ENCODE measurements around the gene RABL3. TPM values are rescaled to one million over a fixed set of nuclear protein-coding genes. Genes with fewer than 3 reads are reported as not detected.

The RABL3 gene
- total RNA-seq, 1 experiment from 2014 or later = 21.8 TPM

DNA sequence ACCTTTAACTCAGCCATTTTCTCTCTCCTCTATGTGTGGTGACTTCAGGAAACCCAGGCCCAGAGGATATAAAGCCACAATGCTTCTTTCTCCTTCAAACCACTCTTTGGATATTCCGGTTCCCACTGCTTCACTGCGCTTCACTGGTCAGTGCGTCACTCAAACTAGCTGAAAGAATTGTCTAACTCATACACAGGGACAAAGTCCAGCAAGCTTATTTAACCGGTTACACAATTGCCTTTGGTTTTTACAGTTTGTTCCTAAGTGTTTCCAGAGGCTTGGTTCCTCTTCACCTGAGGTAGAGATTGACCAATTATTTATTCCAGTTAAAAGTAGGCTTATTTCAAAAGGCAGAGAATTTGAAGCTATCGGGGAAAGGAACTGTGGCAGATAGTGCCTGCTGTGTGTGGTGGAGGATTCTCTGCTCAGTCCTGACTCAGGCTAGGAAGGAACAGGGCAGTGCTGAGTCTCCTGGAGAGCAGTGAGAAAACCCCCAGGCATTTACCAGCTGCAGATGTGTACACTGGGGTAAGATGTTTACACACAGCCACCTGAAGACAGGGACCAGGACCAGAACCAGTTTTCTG is 60.1 kb downstream of the RABL3 start, which contains the start of gene HGD:
HGD (minus strand) TSS at position 145 of the 587 bp plus-strand sequence; CDS start at position 17, 128 bp downstream.
- H3K4me3 Mint-ChIP-seq (ENCODE audit: unreplicated experiment) = no peak within 1 kb of the TSS
- POLR2A ChIA-PET = interaction anchor here (0.8 kb wide), 1 partner anchor 86 kb away, joined by 3 read pairs; the partner anchor contains the start of gene NDUFB4

DNA sequence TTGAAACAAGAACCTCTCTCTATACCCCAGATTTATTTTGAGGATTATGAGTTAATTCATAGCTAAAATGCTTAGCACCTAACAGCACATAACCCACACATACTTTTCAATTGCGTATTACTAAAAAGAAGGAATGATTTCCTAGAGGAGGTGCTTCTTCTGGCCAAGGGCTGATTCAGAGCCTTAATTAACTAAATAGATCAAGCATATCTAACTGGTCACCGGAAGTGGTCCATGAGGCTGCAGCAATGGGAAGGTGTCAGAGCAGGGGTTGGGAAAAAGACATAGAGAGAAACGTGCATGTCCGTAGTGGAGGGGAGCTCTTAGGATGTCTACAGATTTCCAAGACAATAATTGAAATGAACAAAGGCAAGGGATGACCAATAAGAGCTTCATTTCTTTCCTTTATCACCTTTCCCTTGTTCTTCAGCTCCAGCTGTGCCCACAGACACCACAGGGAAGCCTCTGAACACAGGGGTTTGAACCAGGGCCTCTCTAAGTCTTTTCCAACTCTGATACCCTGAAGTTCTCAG is 60.7 kb downstream of the RABL3 start:
- Mint-ChIP-seq H3K36me3 (ENCODE audit: insufficient read depth, unreplicated experiment) (peaks cover 6% of the 10 kb centered on the region), H3K4me3 (ENCODE audit: unreplicated experiment) (no peak overlapping the region), H3K4me1 (ENCODE audit: insufficient read depth, unreplicated experiment) (peaks cover 16% of the 10 kb centered on the region), H3K27ac (ENCODE audit: low read depth, unreplicated experiment) (no peak overlapping the region), H3K27me3 (ENCODE audit: insufficient read depth, unreplicated experiment) (no peaks in the 10 kb centered on the region), H3K9me3 (ENCODE audit: unreplicated experiment) (no peaks in the 10 kb centered on the region)
- no TSS peak for BruUV-seq (replicated peaks)
- ChIA-PET POLR2A (interaction anchor here (0.6 kb wide), 1 partner anchor 46 kb away, joined by 3 read pairs; no protein-coding TSS in a partner anchor), CTCF (no interaction called here)
- DNase-seq (ENCODE audit: unreplicated experiment) = no peak
- TF ChIP-seq, protein P1, sequence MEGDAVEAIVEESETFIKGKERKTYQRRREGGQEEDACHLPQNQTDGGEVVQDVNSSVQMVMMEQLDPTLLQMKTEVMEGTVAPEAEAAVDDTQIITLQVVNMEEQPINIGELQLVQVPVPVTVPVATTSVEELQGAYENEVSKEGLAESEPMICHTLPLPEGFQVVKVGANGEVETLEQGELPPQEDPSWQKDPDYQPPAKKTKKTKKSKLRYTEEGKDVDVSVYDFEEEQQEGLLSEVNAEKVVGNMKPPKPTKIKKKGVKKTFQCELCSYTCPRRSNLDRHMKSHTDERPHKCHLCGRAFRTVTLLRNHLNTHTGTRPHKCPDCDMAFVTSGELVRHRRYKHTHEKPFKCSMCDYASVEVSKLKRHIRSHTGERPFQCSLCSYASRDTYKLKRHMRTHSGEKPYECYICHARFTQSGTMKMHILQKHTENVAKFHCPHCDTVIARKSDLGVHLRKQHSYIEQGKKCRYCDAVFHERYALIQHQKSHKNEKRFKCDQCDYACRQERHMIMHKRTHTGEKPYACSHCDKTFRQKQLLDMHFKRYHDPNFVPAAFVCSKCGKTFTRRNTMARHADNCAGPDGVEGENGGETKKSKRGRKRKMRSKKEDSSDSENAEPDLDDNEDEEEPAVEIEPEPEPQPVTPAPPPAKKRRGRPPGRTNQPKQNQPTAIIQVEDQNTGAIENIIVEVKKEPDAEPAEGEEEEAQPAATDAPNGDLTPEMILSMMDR (IDR thresholded peaks at IDR 0.05; ENCODE audit: unreplicated experiment) = no peak
- intact Hi-C loops (cut with micrococcal nuclease) = no loop called here

More for the DNA sequence above, 60.1 kb downstream of the RABL3 start, which contains the start of gene HGD:
- intact Hi-C loops (cut with micrococcal nuclease) = no loop called here
- no peak for DNase-seq (ENCODE audit: unreplicated experiment)
- TF ChIP-seq, protein P1 (IDR thresholded peaks at IDR 0.05; ENCODE audit: unreplicated experiment) = no peak
- BruUV-seq (replicated peaks) = no TSS peak
- peaks cover 16% of the 10 kb centered on the region for H3K4me1 Mint-ChIP-seq (ENCODE audit: insufficient read depth, unreplicated experiment)
- H3K27ac Mint-ChIP-seq (ENCODE audit: low read depth, unreplicated experiment) = no peak within 1 kb of the TSS
- CTCF ChIA-PET = interaction anchor here (0.6 to 1.0 kb wide), 2 partner anchors 16 to 59 kb away, joined by 3 to 5 read pairs; no protein-coding TSS in a partner anchor
- H3K27me3 Mint-ChIP-seq (ENCODE audit: insufficient read depth, unreplicated experiment) = no peaks in the 10 kb centered on the region
- no peaks in the 10 kb centered on the region for H3K9me3 Mint-ChIP-seq (ENCODE audit: unreplicated experiment)
- H3K36me3 Mint-ChIP-seq (ENCODE audit: insufficient read depth, unreplicated experiment) = peaks cover 6% of the 10 kb centered on the region

DNA sequence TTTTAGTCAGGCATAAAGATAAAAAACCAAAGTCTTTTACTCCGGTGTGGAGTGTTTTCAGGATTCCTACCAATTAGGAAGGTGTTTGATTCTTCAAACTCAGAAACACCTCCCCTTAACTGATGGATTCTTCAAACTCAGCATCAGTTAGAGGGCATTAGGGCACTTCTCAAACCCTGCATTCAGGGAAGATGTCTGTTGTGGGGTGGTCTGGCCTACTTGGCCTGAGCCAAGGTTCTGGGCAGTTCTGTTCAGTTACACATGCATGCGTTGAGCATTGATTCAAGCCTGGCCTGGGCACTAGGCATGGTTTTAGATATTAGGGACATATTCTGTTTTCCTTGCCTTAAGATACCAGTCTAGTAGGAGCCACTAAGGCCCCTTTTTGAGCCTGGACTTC is 61.3 kb downstream of the RABL3 start:
- no peak overlapping the region for H3K27ac Mint-ChIP-seq (ENCODE audit: low read depth, unreplicated experiment)
- peaks cover 6% of the 10 kb centered on the region for H3K36me3 Mint-ChIP-seq (ENCODE audit: insufficient read depth, unreplicated experiment)
- H3K27me3 Mint-ChIP-seq (ENCODE audit: insufficient read depth, unreplicated experiment) = no peaks in the 10 kb centered on the region
- DNase-seq (ENCODE audit: unreplicated experiment) = no peak
- TF ChIP-seq, protein P1 (IDR thresholded peaks at IDR 0.05; ENCODE audit: unreplicated experiment) = no peak
- BruUV-seq (replicated peaks) = no TSS peak
- intact Hi-C loops (cut with micrococcal nuclease) = no loop called here
- ChIA-PET POLR2A (interaction anchor here (0.6 kb wide), 1 partner anchor 46 kb away, joined by 3 read pairs; no protein-coding TSS in a partner anchor), CTCF (no interaction called here)
- no peaks in the 10 kb centered on the region for H3K9me3 Mint-ChIP-seq (ENCODE audit: unreplicated experiment)
- H3K4me3 Mint-ChIP-seq (ENCODE audit: unreplicated experiment) = no peak overlapping the region
- peaks cover 16% of the 10 kb centered on the region for H3K4me1 Mint-ChIP-seq (ENCODE audit: insufficient read depth, unreplicated experiment)

DNA sequence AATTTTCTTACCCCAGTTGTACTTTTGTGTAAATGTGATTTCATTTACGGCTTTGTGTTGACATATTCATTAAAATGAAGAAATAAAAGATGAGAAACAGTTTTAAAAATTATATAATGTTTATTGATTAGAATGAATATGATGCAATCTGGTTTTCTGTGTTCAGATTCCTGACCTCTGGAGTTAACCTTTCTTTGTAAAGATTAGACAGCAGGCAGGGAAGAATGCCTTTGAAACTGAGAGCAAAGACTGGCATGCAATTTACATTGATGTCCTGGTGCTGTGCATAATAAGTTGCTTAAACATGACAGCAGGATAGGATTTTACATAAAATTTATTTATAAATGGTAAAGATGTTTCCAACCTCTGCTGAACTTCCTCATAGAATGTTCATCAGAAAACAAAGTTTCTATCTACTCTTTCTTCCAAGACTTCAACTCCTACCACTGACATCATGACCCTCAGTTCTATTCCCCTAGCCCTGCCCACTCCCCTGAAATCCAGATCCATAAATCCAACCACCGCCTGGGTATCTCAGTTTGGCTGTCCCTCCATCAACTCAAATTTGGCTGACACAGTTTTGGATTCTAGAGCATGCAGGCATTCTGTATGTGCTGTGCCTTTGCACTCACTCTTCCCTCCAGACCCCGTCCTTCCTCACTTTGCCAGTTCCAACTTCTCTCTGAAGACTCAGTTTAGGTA is 62.0 kb downstream of the RABL3 start:
- Mint-ChIP-seq H3K4me1 (ENCODE audit: insufficient read depth, unreplicated experiment) (peaks cover 16% of the 10 kb centered on the region), H3K27me3 (ENCODE audit: insufficient read depth, unreplicated experiment) (no peaks in the 10 kb centered on the region), H3K36me3 (ENCODE audit: insufficient read depth, unreplicated experiment) (peaks cover 6% of the 10 kb centered on the region), H3K9me3 (ENCODE audit: unreplicated experiment) (no peaks in the 10 kb centered on the region), H3K27ac (ENCODE audit: low read depth, unreplicated experiment) (no peak overlapping the region), H3K4me3 (ENCODE audit: unreplicated experiment) (no peak overlapping the region)
- DNase-seq (ENCODE audit: unreplicated experiment) = no peak
- BruUV-seq (replicated peaks) = no TSS peak
- ChIA-PET CTCF (no interaction called here), POLR2A (no interaction called here)
- intact Hi-C loops (cut with micrococcal nuclease) = no loop called here
- TF ChIP-seq, protein P1 (IDR thresholded peaks at IDR 0.05; ENCODE audit: unreplicated experiment) = no peak
